ENCODE measurements around the gene DCAF8.
A peak's percentile ranks its signal among the peaks of the same experiment; 100 is the strongest.

The DCAF8 gene

DNA sequence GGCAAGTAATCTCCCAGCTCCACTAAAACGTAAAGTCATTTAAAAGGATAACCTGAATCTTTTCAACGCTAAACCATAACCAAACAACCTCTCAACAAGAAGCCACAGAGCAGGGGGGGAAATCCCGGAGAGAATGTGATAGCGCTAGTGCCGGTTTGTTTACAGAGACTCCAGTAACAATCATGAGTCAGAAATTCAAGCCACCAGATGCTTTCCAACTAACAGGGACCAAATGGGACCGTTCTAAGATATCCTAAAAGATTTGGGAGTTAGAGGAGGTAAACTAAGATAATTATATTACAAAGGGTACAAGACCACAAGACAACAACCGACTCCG is 825 bp downstream of the DCAF8 start:
- H3K4me3 ChIP-seq (ENCODE audit: low read length) = peak overlapping the region; percentile 100
- TF ChIP-seq, protein P1, sequence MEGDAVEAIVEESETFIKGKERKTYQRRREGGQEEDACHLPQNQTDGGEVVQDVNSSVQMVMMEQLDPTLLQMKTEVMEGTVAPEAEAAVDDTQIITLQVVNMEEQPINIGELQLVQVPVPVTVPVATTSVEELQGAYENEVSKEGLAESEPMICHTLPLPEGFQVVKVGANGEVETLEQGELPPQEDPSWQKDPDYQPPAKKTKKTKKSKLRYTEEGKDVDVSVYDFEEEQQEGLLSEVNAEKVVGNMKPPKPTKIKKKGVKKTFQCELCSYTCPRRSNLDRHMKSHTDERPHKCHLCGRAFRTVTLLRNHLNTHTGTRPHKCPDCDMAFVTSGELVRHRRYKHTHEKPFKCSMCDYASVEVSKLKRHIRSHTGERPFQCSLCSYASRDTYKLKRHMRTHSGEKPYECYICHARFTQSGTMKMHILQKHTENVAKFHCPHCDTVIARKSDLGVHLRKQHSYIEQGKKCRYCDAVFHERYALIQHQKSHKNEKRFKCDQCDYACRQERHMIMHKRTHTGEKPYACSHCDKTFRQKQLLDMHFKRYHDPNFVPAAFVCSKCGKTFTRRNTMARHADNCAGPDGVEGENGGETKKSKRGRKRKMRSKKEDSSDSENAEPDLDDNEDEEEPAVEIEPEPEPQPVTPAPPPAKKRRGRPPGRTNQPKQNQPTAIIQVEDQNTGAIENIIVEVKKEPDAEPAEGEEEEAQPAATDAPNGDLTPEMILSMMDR (conservative IDR thresholded peaks at IDR 0.05; ENCODE audit: low read length) = no peak
- peak; percentile 76 for DNase-seq (ENCODE audit: low read depth)

DNA sequence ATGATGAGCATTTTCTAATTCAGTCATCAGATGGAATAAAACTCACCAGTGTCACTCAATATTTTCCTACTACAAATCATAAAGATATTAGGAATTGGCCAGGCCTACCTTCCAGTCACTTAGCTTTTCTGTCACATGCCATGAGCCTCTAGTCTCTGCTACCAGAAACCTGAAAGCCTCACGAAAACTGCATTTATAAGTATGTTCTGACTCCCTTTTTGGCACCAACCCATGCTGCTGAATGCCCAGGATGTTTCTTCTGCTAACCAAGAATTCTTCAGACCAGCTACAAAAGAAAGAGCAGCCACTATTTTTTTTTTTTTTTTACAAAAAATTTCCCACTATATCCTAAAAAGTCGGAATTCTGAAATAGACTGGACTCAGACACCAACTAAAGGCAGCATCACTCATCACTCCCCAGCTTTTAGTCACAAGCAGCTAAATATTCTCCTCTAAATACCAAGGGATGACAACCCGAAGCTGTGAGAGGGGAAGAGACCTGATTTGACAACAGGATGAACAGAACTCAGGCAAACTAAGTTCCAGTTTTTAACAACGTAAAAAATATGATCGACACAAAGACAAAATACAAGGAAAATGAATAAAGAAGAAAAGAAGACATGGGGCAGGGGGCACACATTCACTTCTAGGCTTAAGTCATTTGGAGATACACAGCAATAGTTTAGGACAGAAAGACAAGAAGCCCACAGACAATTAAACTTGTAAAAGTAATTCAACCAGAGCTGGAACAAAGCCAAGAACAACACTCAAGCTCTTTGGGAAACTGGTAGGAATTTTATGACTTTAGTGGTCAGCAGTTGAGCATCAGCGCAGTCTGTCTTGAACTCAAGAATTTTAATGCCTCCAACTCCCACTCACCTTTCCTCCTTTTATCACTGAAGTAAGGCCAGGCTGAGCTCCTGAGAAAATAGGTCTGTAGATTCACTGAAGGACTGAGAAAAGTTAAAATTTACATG is 1.7 kb downstream of the DCAF8 start:
- TF ChIP-seq, protein P1 (conservative IDR thresholded peaks at IDR 0.05; ENCODE audit: low read length) = no peak
- peak overlapping the region; percentile 100 for H3K4me3 ChIP-seq (ENCODE audit: low read length)
- DNase-seq (ENCODE audit: low read depth) = peak; percentile 82

DNA sequence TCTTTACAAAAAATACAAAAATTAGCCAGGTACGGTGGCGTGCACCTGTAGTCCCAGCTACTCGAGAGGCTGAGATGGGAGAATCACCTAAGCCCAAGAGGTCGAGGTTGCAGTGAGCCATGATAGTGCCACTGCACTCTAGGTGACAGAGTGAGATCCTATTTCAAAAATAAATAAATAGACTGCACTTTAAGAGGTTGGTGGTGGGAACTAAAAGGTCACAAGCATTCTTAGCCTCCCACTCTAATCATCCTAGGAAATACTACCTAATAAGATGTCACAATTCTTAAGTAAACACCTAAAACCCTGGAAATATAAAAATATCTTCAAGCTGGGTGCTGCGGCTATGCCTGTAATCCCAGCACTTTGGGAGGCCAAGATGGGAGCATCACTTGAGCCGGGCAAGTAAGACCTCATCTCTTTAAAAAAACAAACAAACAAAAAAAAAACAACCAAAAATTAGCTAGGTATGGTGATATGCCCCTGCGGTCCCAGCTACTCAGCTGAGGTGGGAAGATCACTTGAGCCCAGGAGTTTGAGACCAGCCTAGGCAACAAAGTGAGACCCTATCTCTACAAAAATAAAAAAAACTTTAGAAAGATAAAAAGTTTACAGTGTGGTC is 4.1 kb downstream of the DCAF8 start:
- no peak overlapping the region for H3K4me3 ChIP-seq (ENCODE audit: low read length)

DNA sequence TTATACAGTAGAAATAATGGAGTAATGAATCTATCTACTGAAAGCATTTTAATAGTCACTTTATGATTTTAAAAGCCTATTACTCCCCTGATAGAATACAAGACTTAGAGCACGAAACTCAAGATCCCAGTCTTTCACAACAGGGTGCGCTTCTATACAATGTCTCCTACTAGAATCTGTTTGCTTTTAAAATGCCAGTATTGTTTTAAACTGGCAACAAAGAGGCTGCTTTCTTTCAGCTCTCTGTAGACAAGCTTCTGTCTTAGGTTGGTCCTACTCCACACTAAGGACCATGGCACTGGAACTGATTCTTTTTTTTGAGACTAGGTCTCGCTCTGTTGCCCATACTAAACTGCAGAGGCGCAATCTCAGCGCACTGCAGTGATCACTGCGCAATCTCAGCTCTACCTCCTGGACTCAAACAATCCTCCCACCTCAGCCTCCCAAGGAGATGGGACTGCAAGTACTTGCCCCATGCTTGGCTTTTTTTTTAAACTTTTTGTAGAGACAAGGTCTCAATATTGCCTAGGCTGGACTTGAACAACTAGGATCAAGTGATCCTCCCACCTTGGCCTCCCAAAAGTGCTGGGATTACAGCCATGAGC is 4.8 kb downstream of the DCAF8 start:
- TF ChIP-seq, protein P1 (conservative IDR thresholded peaks at IDR 0.05; ENCODE audit: low read length) = no peak
- no peak for DNase-seq (ENCODE audit: low read depth)
- H3K4me3 ChIP-seq (ENCODE audit: low read length) = no peak overlapping the region

More for the DNA sequence above, 4.1 kb downstream of the DCAF8 start:
- DNase-seq (ENCODE audit: low read depth) = no peak
- TF ChIP-seq, protein P1 (conservative IDR thresholded peaks at IDR 0.05; ENCODE audit: low read length) = no peak

DNA sequence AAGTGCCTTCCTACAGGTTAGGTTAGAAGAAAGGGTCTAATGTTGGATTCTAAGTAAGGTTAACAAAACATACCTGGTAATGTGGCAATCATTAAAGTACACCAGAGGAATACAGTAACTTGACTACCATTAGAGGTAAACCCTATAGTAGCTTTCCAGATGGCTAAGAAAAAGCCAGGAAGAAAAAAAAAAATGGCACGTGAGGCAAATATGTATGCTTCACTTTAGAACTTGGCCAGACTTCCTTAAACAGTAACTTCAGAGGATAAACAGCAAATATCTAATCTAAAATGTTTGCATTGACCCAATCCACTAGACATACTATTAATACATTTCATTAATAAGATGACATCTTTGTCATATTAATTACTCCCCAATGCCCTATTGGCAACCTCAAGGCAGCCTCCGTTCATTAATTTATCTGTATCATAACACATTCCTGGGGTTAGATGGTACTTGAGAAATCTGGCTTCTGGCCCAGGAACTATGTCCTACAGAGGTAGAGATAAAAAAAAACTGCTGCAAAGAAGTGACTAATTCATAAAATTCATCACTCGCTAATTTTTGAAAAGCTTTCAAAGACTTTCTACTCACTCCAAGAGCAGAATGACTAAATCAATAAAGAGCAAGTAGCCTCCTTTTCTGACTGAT is 5.8 kb downstream of the DCAF8 start:
- H3K4me3 ChIP-seq (ENCODE audit: low read length) = no peak overlapping the region
- peak; percentile 80 for DNase-seq (ENCODE audit: low read depth)
- TF ChIP-seq, protein P1 (conservative IDR thresholded peaks at IDR 0.05; ENCODE audit: low read length) = no peak

DNA sequence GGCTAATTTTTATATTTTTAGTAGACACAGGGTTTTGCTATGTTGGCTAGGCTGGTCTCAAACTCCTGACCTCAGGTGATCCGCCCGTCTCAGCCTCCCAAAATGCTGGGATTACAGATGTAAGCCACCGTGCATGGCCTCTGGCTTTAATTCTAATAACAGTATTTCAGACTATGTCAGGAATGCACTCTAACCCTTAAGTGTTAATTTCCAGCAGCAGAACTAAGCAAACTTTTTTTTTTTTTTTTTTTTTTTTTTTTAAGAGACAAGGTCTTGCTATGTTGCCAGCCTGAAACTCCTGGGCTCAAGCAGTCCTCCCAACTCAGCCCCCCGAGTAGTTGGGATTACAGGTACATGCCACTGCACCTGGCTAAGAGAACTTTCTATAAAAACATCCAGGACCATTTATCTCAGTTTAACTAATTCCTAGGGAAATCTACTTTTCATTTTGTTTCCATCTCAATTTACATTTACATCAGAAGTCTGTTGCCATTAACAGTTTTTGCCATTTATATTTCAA is 6.5 kb downstream of the DCAF8 start:
- H3K4me3 ChIP-seq (ENCODE audit: low read length) = no peak overlapping the region
- DNase-seq (ENCODE audit: low read depth) = no peak
- TF ChIP-seq, protein P1 (conservative IDR thresholded peaks at IDR 0.05; ENCODE audit: low read length) = no peak

Measured in AG10803 (cell line).